Astrocyte (in vitro differentiated cells and primary cell): ENCODE data around the gene NFATC1. TPM values are rescaled to one million over a fixed set of nuclear protein-coding genes. Genes with fewer than 3 reads are reported as not detected.

ENCODE experiments used
- DNase-seq: peaks from one replicate; pipeline ENCODE4 v3.0.0-alpha.2; 2010; ENCODE audit warnings: low read depth
- FAIRE-seq: peaks from 2 replicates; lab custom pipeline; 2011; peaks lifted over from hg19 to GRCh38; lab: Jason Lieb, UNC
- H2AFZ ChIP-seq: 2 replicates; pipeline ENCODE4 v1.6.0; 2012; ENCODE audit warnings: low read depth, low read length, inconsistent platforms
- H3K27ac ChIP-seq: 2 replicates; pipeline ENCODE4 v1.5.1; 2011; ENCODE audit warnings: low read depth, low read length, inconsistent platforms
- H3K27me3 ChIP-seq: 2 replicates; pipeline ENCODE4 v1.6.0; 2011; ENCODE audit warnings: low read length, inconsistent platforms; ENCODE audit not compliant: insufficient read depth
- H3K36me3 ChIP-seq: 2 replicates; pipeline ENCODE4 v1.5.1; 2011; ENCODE audit warnings: low read length, inconsistent platforms; ENCODE audit not compliant: insufficient read depth
- H3K4me1 ChIP-seq: 2 replicates; pipeline ENCODE4 v1.5.1; 2011; ENCODE audit warnings: low read length, inconsistent platforms; ENCODE audit not compliant: insufficient read depth
- H3K4me2 ChIP-seq: 2 replicates; pipeline ENCODE4 v1.6.0; 2012; ENCODE audit warnings: low read length, inconsistent platforms
- H3K4me3 ChIP-seq: 2 replicates; pipeline ENCODE4 v1.5.1; 2011; ENCODE audit warnings: low read depth, mild to moderate bottlenecking, low read length, inconsistent platforms; ENCODE audit not compliant: insufficient read depth
- H3K79me2 ChIP-seq: 2 replicates; pipeline ENCODE4 v1.6.0; 2012; ENCODE audit warnings: mild to moderate bottlenecking, low read length, inconsistent platforms; ENCODE audit not compliant: insufficient read depth
- H3K9ac ChIP-seq: 2 replicates; pipeline ENCODE4 v1.6.0; 2012; ENCODE audit warnings: mild to moderate bottlenecking, low read length, inconsistent platforms
- H3K9me3 ChIP-seq: 2 replicates; pipeline ENCODE4 v1.5.1; 2012; ENCODE audit warnings: low read depth, mild to moderate bottlenecking, low read length, inconsistent platforms; ENCODE audit not compliant: insufficient read depth
- H4K20me1 ChIP-seq: 2 replicates; pipeline ENCODE4 v1.6.0; 2012; ENCODE audit warnings: low read length, inconsistent platforms; ENCODE audit not compliant: insufficient read depth
- H3K27ac Mint-ChIP-seq: one replicate; pipeline ENCODE4 v1.8.0; 2021; ENCODE audit warnings: mild to moderate bottlenecking, mixed read lengths; ENCODE audit not compliant: unreplicated experiment
- H3K27me3 Mint-ChIP-seq: one replicate; pipeline ENCODE4 v1.8.0; 2021; ENCODE audit warnings: low read depth, mixed read lengths; ENCODE audit not compliant: unreplicated experiment
- H3K36me3 Mint-ChIP-seq: one replicate; pipeline ENCODE4 v1.8.0; 2021; ENCODE audit warnings: low read depth, mixed read lengths; ENCODE audit not compliant: unreplicated experiment
- H3K4me1 Mint-ChIP-seq: one replicate; pipeline ENCODE4 v1.8.0; 2021; ENCODE audit warnings: low read depth, mixed read lengths; ENCODE audit not compliant: unreplicated experiment
- H3K4me3 Mint-ChIP-seq: one replicate; pipeline ENCODE4 v1.8.0; 2021; ENCODE audit warnings: mild to moderate bottlenecking, moderate library complexity, mixed read lengths; ENCODE audit not compliant: unreplicated experiment
- H3K9me3 Mint-ChIP-seq: one replicate; pipeline ENCODE4 v1.8.0; 2021; ENCODE audit warnings: mild to moderate bottlenecking, mixed read lengths; ENCODE audit not compliant: unreplicated experiment
- CTCF ChIP-seq: IDR thresholded peaks from 2 replicates; pipeline ENCODE4 v1.5.1; 2011; ENCODE audit warnings: low read depth, mild to moderate bottlenecking, inconsistent platforms, low read length, moderate library complexity; ENCODE audit not compliant: insufficient read depth
- EZH2 ChIP-seq: IDR thresholded peaks from 2 replicates; pipeline ENCODE4 v1.6.1; 2012; ENCODE audit warnings: mild to moderate bottlenecking, low read length, inconsistent platforms; ENCODE audit not compliant: insufficient read depth
- total RNA-seq: library from RNA; stranded (reverse); gene quantifications from 2 replicates; pipeline ENCODE4 v1.2.1, GENCODE V29; 2021

The NFATC1 gene
- total RNA-seq, 1 donor from 2014 or later: 11.0 TPM

GRCh38 chr18:79429785-79430281 is 34.1 kb downstream of the NFATC1 start:
- peaks cover 6% of the 10 kb centered on the region for H3K4me1 Mint-ChIP-seq
- Histone ChIP-seq H4K20me1 (peaks cover 3% of the 10 kb centered on the region), H3K27me3 (no peaks in the 10 kb centered on the region), H3K4me3 (no peak overlapping the region), H3K4me1 (no peaks in the 10 kb centered on the region), H3K9me3 (no peaks in the 10 kb centered on the region), H3K36me3 (no peaks in the 10 kb centered on the region), H3K9ac (no peak overlapping the region), H3K79me2 (no peaks in the 10 kb centered on the region), H2AFZ (no peak overlapping the region), H3K27ac (no peak overlapping the region), H3K4me2 (no peak overlapping the region)
- H3K4me3 Mint-ChIP-seq: no peak overlapping the region
- H3K27me3 Mint-ChIP-seq: no peaks in the 10 kb centered on the region
- DNase-seq (no peak), FAIRE-seq (no peak)
- peaks cover 7% of the 10 kb centered on the region for H3K36me3 Mint-ChIP-seq
- TF ChIP-seq CTCF (no peak), EZH2 (no peak)
- H3K27ac Mint-ChIP-seq: no peak overlapping the region
- no peaks in the 10 kb centered on the region for H3K9me3 Mint-ChIP-seq

GRCh38 chr18:79432376-79433120 is 36.8 kb downstream of the NFATC1 start:
- no peak overlapping the region for H3K27ac ChIP-seq
- Mint-ChIP-seq H3K36me3 (peaks cover 13% of the 10 kb centered on the region), H3K27me3 (no peaks in the 10 kb centered on the region), H3K4me3 (no peak overlapping the region), H3K4me1 (peaks cover 2% of the 10 kb centered on the region), H3K27ac (no peak overlapping the region), H3K9me3 (no peaks in the 10 kb centered on the region)
- no peaks in the 10 kb centered on the region for H4K20me1 ChIP-seq
- H3K27me3 ChIP-seq: no peaks in the 10 kb centered on the region
- no peaks in the 10 kb centered on the region for H3K36me3 ChIP-seq
- FAIRE-seq (no peak), DNase-seq (no peak)
- H3K4me2 ChIP-seq: no peak overlapping the region
- no peaks in the 10 kb centered on the region for H3K4me1 ChIP-seq
- no peaks in the 10 kb centered on the region for H3K9me3 ChIP-seq
- no peak overlapping the region for H2AFZ ChIP-seq
- H3K79me2 ChIP-seq: no peaks in the 10 kb centered on the region
- no peak overlapping the region for H3K4me3 ChIP-seq
- TF ChIP-seq EZH2: no peak
- TF ChIP-seq CTCF: no peak
- H3K9ac ChIP-seq: no peak overlapping the region

GRCh38 chr18:79433431-79433830 is 37.7 kb downstream of the NFATC1 start:
- DNase-seq: no peak

More at GRCh38 chr18:79433431-79433830, 37.7 kb downstream of the NFATC1 start:
- Histone ChIP-seq H3K4me3 (no peak overlapping the region), H3K27me3 (no peaks in the 10 kb centered on the region), H3K4me2 (no peak overlapping the region), H3K9ac (no peak overlapping the region), H3K36me3 (no peaks in the 10 kb centered on the region), H3K27ac (no peak overlapping the region), H4K20me1 (no peaks in the 10 kb centered on the region), H3K79me2 (no peaks in the 10 kb centered on the region), H3K9me3 (no peaks in the 10 kb centered on the region), H2AFZ (no peak overlapping the region), H3K4me1 (no peaks in the 10 kb centered on the region)
- H3K9me3 Mint-ChIP-seq: no peaks in the 10 kb centered on the region
- H3K36me3 Mint-ChIP-seq: peaks cover 17% of the 10 kb centered on the region
- no peak overlapping the region for H3K4me3 Mint-ChIP-seq
- H3K27ac Mint-ChIP-seq: no peak overlapping the region
- no peak for TF ChIP-seq CTCF
- TF ChIP-seq EZH2: no peak
- H3K4me1 Mint-ChIP-seq: no peaks in the 10 kb centered on the region
- FAIRE-seq: no peak
- H3K27me3 Mint-ChIP-seq: no peaks in the 10 kb centered on the region
